ENCODE results near the gene COPS7A. TPM values are rescaled to one million over a fixed set of nuclear protein-coding genes. Genes with fewer than 3 reads are reported as not detected.

COPS7A gene
- total and polyA plus RNA-seq, 9 of the 15 experiments (the other 6 are each of a cell fraction or from before 2014, with no cell fraction given): 12.7 to 36.0 (median 24.3) TPM

GRCh38 chr12:6770600-6770999 is 46.8 kb downstream of the COPS7A start:
- H3K27me3 ChIP-seq (ENCODE audit: control insufficient read depth in 2 of 2, insufficient read depth in 2 of 2, low read length in 2 of 2): no peaks in the 10 kb centered on the region; a peak in 1 of 5 replicates
- H3K4me2 ChIP-seq (ENCODE audit: insufficient read depth, low read length): no peak overlapping the region
- H3K9me1 ChIP-seq (ENCODE audit: control insufficient read depth, insufficient read depth, low read length): no peaks in the 10 kb centered on the region
- POLR2A ChIA-PET: interaction anchor here (0.6 to 0.9 kb wide), 3 partner anchors 11 to 78 kb away, joined by 3 to 4 read pairs (median 3); partner anchors contain the start of gene MLF2
- no peaks in the 10 kb centered on the region for H3K9me3 ChIP-seq (replicated peaks; ENCODE audit: control insufficient read depth, insufficient read depth, low read depth, low read length)
- H3K79me2 ChIP-seq (ENCODE audit: control insufficient read depth, insufficient read depth, low read length): peaks cover 27% of the 10 kb centered on the region
- 95% methylated on average over 3 of the region's 10 CpGs for WGBS (ENCODE audit: insufficient coverage, low coverage, missing lambda C conversion rate)
- peaks cover 10 to 40% of the 10 kb centered on the region in 2 experiments; a peak in 4 of 5 replicates for H3K4me1 ChIP-seq (replicated peaks in 1 of 2; ENCODE audit: control insufficient read depth in 2 of 2, insufficient read depth in 2 of 2, low read length in 2 of 2)
- peaks cover 32% of the 10 kb centered on the region; the same call in 2 of the 3 replicates for H3K36me3 ChIP-seq (ENCODE audit: control insufficient read depth, insufficient read depth, low read length)
- no peak overlapping the region for H3K4me3 ChIP-seq
- in situ Hi-C loops (cut with MboI) (no loop called here), intact Hi-C loops (cut with micrococcal nuclease) (no loop called here)
- FAIRE-seq: no peak
- no peaks in the 10 kb centered on the region for H4K20me1 ChIP-seq (replicated peaks; ENCODE audit: control insufficient read depth, insufficient read depth, low read length)
- H3K27ac ChIP-seq (ENCODE audit: extremely low read depth, low read depth, low read length): no peak overlapping the region
- no peak for ATAC-seq
- no peak overlapping the region for H3K9ac ChIP-seq (ENCODE audit: insufficient read depth in 1 of 2, low read depth in 2 of 2, low read length in 2 of 2)
- CTCF ChIA-PET (ENCODE audit: low intra/inter-chr PET ratio): interaction anchor here (0.7 kb wide), 1 partner anchor 19 kb away, joined by 3 read pairs; no protein-coding TSS in a partner anchor
- BruUV-seq (replicated peaks): no TSS peak
- no peak overlapping the region for H2AFZ ChIP-seq (ENCODE audit: low read depth, low read length)
- no peak for DNase-seq (ENCODE audit: extremely low read depth in 1 of 4, low spot score in 3 of 4)
- TF ChIP-seq GTF2B (IDR thresholded peaks at IDR 0.05; ENCODE audit: extremely low read depth, insufficient read length) (no peak), PCBP2 (IDR thresholded peaks at IDR 0.05; ENCODE audit: low read depth, low read length, poor library complexity, severe bottlenecking) (no peak), ZNF146 (CRISPR knock-in tag; IDR thresholded peaks at IDR 0.05; ENCODE audit: unreplicated experiment) (no peak), ZNF561 (CRISPR knock-in tag; conservative IDR thresholded peaks at IDR 0.05) (no peak), KLF6 (CRISPR knock-in tag; IDR thresholded peaks at IDR 0.05; ENCODE audit: borderline replicate concordance) (no peak), ZNF407 (IDR thresholded peaks at IDR 0.05; ENCODE audit: low read depth) (no peak), RBM25 (IDR thresholded peaks at IDR 0.05; ENCODE audit: low read depth, low read length, severe bottlenecking) (no peak), ZC3H11A (IDR thresholded peaks at IDR 0.05; ENCODE audit: low read depth, low read length) (no peak), ARID2 (IDR thresholded peaks at IDR 0.05) (no peak), SMARCB1 (IDR thresholded peaks at IDR 0.05; ENCODE audit: insufficient read length, low read depth) (no peak)
- TF ChIP-seq, protein P1, sequence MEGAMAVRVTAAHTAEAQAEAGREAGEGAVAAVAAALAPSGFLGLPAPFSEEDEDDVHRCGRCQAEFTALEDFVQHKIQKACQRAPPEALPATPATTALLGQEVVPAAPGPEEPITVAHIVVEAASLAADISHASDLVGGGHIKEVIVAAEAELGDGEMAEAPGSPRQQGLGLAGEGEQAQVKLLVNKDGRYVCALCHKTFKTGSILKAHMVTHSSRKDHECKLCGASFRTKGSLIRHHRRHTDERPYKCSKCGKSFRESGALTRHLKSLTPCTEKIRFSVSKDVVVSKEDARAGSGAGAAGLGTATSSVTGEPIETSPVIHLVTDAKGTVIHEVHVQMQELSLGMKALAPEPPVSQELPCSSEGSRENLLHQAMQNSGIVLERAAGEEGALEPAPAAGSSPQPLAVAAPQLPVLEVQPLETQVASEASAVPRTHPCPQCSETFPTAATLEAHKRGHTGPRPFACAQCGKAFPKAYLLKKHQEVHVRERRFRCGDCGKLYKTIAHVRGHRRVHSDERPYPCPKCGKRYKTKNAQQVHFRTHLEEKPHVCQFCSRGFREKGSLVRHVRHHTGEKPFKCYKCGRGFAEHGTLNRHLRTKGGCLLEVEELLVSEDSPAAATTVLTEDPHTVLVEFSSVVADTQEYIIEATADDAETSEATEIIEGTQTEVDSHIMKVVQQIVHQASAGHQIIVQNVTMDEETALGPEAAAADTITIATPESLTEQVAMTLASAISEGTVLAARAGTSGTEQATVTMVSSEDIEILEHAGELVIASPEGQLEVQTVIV (CRISPR knock-in tag; IDR thresholded peaks at IDR 0.05; ENCODE audit: borderline replicate concordance): no peak

Measured in K562 (cell line).